A549 (cell line): ENCODE measurements around the gene CHI3L1. TPM values are rescaled to one million over a fixed set of nuclear protein-coding genes. Genes with fewer than 3 reads are reported as not detected.

Source experiments
- ATAC-seq, 2 experiments: fragments of 200-7000 bp in 1 of 2; fragments of >200 bp in 1 of 2; cut with Nextera tagmentation in 1 of 2; cut with Tn5 transposase in 1 of 2; 3 replicates each; pipeline versions ENCODE4 v1.8.0 to v1.9.1; 2018 to 2020; ENCODE audit warnings: mild to moderate bottlenecking in 1 of 2, moderate library complexity in 1 of 2
- CTCF ChIA-PET: fragments of 300-600 bp; sonication (Branson Sonifier 250); formaldehyde crosslinking; extraction: SDS; loops from one replicate; lab custom pipeline; 2021; ENCODE audit warnings: antibody characterized with exemption, inconsistent platforms; lab: Yijun Ruan, JAX
- POLR2A ChIA-PET: fragments of 350-600 bp; formaldehyde crosslinking; extraction: SDS; loops from one replicate; lab custom pipeline; 2021; ENCODE audit warnings: antibody characterized with exemption, inconsistent platforms; lab: Yijun Ruan, JAX
- DNase-seq, 2 experiments: peaks; one replicate each; pipeline versions ENCODE4 v3.0.0 to v3.0.0-alpha.2; 2011 to 2016; ENCODE audit warnings: low read depth in 1 of 2, low spot score in 1 of 2
- FAIRE-seq: peaks from 2 replicates; lab custom pipeline; 2011; peaks lifted over from hg19 to GRCh38; lab: Jason Lieb, UNC
- H3K27ac ChIP-seq, 2 experiments: fragments of >200 bp; sonication (Bioruptor Twin); formaldehyde crosslinking; 3 replicates each; pipeline ENCODE4 v1.5.1; 2016 to 2017
- H3K4me1 ChIP-seq: fragments of >200 bp; sonication (Bioruptor Twin); formaldehyde crosslinking; 3 replicates; pipeline ENCODE4 v1.6.1; 2016
- H3K4me2 ChIP-seq: fragments of >200 bp; sonication (Bioruptor Twin); formaldehyde crosslinking; 3 replicates; pipeline ENCODE4 v1.6.1; 2016
- H3K4me3 ChIP-seq: fragments of >200 bp; sonication (Bioruptor Twin); formaldehyde crosslinking; 3 replicates; pipeline ENCODE4 v1.5.1; 2016
- H3K9me3 ChIP-seq: fragments of >200 bp; sonication (Bioruptor Twin); formaldehyde crosslinking; 3 replicates; pipeline ENCODE4 v1.6.1; 2016
- BCL3 ChIP-seq: fragments of >200 bp; sonication (Bioruptor Twin); formaldehyde crosslinking; IDR thresholded peaks from 3 replicates; pipeline ENCODE4 v1.6.1; 2016
- BHLHE40 ChIP-seq: IDR thresholded peaks from 2 replicates; pipeline ENCODE4 v1.6.1; 2012; ENCODE audit warnings: low read depth, low read length, inconsistent platforms
- CBX8 ChIP-seq: fragments of 200-600 bp; sonication (generic); IDR thresholded peaks from 2 replicates; pipeline ENCODE4 v1.6.1; 2016
- CEBPB ChIP-seq, 2 experiments: fragments of >200 bp in 1 of 2; sonication (Bioruptor Twin) in 1 of 2; formaldehyde crosslinking in 1 of 2; IDR thresholded peaks; 2 replicates each; pipeline ENCODE4 v1.6.1; 2012 to 2016
- FOXS1 ChIP-seq: fragments of 250-450 bp; sonication (Bioruptor Pico); IDR thresholded peaks from 2 replicates; pipeline ENCODE4 v1.5.0; 2020; ENCODE audit warnings: mild to moderate bottlenecking, moderate library complexity
- HDAC2 ChIP-seq: fragments of 200-600 bp; sonication (generic); IDR thresholded peaks from 2 replicates; pipeline ENCODE4 v1.6.1; 2016
- HOXB5 ChIP-seq: fragments of 250-450 bp; sonication (Bioruptor Pico); IDR thresholded peaks from 2 replicates; pipeline ENCODE4 v1.5.0; 2020; ENCODE audit warnings: mild to moderate bottlenecking, moderate library complexity
- JUN ChIP-seq, 2 experiments: fragments of >200 bp; sonication (Bioruptor Twin); formaldehyde crosslinking; IDR thresholded peaks; 2 replicates in 1 of 2; 3 replicates in 1 of 2; pipeline ENCODE4 v1.6.1; 2016 to 2017
- JUNB ChIP-seq: fragments of >200 bp; sonication (Bioruptor Twin); formaldehyde crosslinking; IDR thresholded peaks from 2 replicates; pipeline ENCODE4 v1.6.1; 2016
- MAFK ChIP-seq: fragments of 450-650 bp; IDR thresholded peaks from 2 replicates; pipeline ENCODE4 v1.6.1; 2014; ENCODE audit not compliant: partially characterized antibody
- MAX ChIP-seq: IDR thresholded peaks from 2 replicates; pipeline ENCODE4 v1.6.1; 2012
- NR3C1 ChIP-seq: fragments of >200 bp; sonication (Bioruptor Twin); formaldehyde crosslinking; IDR thresholded peaks from 3 replicates; pipeline ENCODE4 v1.6.1; 2017
- RCOR1 ChIP-seq: fragments of 150-350 bp; IDR thresholded peaks from 2 replicates; pipeline ENCODE4 v1.6.1; 2014; ENCODE audit warnings: antibody characterized with exemption, low read length, low read depth
- WGBS: methylation state at CpG from one replicate; pipeline ENCODE4 v1.1.6; 2017; ENCODE audit errors: missing lambda C conversion rate; 5-methylcytosine and 5-hydroxymethylcytosine counted together
- polyA plus RNA-seq, 4 experiments: library from polyadenylated mRNA; depleted of rRNA in 3 of 4; stranded (reverse); fragments of >200 nt; fragmentation: RNase III in 1 of 4; extraction: RNeasy Plus Mini Kit Qiagen cat#74134 plus additional on column Dnase treatment in 1 of 4; gene quantifications; 2 replicates in 3 of 4; 3 replicates in 1 of 4; pipeline ENCODE4 v1.2.3, GENCODE V29; 2011 to 2017
- TF ChIP-seq, protein P1 (sequence below): fragments of 200-600 bp; sonication (generic); IDR thresholded peaks from 2 replicates; pipeline ENCODE4 v1.6.1; 2016; ENCODE audit warnings: antibody characterized with exemption, mild to moderate bottlenecking, moderate library complexity
- TF ChIP-seq, protein P2 (sequence below): fragments of 450-650 bp; IDR thresholded peaks from 2 replicates; pipeline ENCODE4 v1.6.1; 2014; ENCODE audit warnings: antibody characterized with exemption
- TF ChIP-seq, protein P3 (sequence below): fragments of >200 bp; sonication (Bioruptor Twin); formaldehyde crosslinking; IDR thresholded peaks from 3 replicates; pipeline ENCODE4 v1.5.1; 2016
- TF ChIP-seq, protein P4 (sequence below): fragments of 250-450 bp; sonication (Bioruptor Pico); IDR thresholded peaks from 2 replicates; pipeline ENCODE4 v1.5.0; 2021; ENCODE audit warnings: mild to moderate bottlenecking, moderate library complexity, borderline replicate concordance

CHI3L1 gene
- polyA plus RNA-seq, 2 of the 4 experiments (the other 2 are of a cell fraction), result 0.04 TPM; not detected in 1

GRCh38 chr1:203165800-203166161, 20.7 kb downstream of the CHI3L1 start:
- TF ChIP-seq, protein P1, sequence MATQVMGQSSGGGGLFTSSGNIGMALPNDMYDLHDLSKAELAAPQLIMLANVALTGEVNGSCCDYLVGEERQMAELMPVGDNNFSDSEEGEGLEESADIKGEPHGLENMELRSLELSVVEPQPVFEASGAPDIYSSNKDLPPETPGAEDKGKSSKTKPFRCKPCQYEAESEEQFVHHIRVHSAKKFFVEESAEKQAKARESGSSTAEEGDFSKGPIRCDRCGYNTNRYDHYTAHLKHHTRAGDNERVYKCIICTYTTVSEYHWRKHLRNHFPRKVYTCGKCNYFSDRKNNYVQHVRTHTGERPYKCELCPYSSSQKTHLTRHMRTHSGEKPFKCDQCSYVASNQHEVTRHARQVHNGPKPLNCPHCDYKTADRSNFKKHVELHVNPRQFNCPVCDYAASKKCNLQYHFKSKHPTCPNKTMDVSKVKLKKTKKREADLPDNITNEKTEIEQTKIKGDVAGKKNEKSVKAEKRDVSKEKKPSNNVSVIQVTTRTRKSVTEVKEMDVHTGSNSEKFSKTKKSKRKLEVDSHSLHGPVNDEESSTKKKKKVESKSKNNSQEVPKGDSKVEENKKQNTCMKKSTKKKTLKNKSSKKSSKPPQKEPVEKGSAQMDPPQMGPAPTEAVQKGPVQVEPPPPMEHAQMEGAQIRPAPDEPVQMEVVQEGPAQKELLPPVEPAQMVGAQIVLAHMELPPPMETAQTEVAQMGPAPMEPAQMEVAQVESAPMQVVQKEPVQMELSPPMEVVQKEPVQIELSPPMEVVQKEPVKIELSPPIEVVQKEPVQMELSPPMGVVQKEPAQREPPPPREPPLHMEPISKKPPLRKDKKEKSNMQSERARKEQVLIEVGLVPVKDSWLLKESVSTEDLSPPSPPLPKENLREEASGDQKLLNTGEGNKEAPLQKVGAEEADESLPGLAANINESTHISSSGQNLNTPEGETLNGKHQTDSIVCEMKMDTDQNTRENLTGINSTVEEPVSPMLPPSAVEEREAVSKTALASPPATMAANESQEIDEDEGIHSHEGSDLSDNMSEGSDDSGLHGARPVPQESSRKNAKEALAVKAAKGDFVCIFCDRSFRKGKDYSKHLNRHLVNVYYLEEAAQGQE, result no peak
- TF ChIP-seq JUNB (no peak), RCOR1 (no peak), HDAC2 (no peak), BHLHE40 (no peak)
- DNase-seq (no peak), ATAC-seq (no peak), FAIRE-seq (no peak)
- Histone ChIP-seq H3K27ac (no peak overlapping the region), H3K4me3 (no peak overlapping the region), H3K4me1 (no peaks in the 10 kb centered on the region), H3K9me3 (no peaks in the 10 kb centered on the region), H3K4me2 (no peak overlapping the region)
- ChIA-PET CTCF (interaction anchor here (0.7 to 6.6 kb wide), 7 partner anchors 12 to 127 kb away, joined by 3 to 30 read pairs (median 5); no protein-coding TSS in a partner anchor), POLR2A (no interaction called here)
- WGBS, result 87% methylated on average over 7 of the region's 8 CpGs

DNA sequence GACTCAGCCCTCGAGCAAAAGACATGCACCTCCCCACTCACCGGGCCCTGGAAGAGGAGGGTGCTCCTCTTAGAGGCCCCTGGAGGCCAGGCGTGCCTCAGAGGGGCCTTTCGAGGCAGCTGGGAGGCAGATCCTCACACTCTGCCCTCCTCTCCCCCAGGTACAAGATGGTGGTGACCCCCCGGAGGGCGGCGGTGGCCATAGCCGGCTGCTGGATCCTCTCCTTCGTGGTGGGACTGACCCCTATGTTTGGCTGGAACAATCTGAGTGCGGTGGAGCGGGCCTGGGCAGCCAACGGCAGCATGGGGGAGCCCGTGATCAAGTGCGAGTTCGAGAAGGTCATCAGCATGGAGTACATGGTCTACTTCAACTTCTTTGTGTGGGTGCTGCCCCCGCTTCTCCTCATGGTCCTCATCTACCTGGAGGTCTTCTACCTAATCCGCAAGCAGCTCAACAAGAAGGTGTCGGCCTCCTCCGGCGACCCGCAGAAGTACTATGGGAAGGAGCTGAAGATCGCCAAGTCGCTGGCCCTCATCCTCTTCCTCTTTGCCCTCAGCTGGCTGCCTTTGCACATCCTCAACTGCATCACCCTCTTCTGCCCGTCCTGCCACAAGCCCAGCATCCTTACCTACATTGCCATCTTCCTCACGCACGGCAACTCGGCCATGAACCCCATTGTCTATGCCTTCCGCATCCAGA, 21.3 kb downstream of the CHI3L1 start:
- TF ChIP-seq, protein P2, sequence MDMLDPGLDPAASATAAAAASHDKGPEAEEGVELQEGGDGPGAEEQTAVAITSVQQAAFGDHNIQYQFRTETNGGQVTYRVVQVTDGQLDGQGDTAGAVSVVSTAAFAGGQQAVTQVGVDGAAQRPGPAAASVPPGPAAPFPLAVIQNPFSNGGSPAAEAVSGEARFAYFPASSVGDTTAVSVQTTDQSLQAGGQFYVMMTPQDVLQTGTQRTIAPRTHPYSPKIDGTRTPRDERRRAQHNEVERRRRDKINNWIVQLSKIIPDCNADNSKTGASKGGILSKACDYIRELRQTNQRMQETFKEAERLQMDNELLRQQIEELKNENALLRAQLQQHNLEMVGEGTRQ, result no peak
- no peak for TF ChIP-seq BHLHE40
- ChIA-PET POLR2A (no interaction called here), CTCF (interaction anchor here (0.9 to 7.3 kb wide), 7 partner anchors 7 to 125 kb away, joined by 3 to 44 read pairs (median 18); no protein-coding TSS in a partner anchor)
- no peak overlapping the region for H3K4me3 ChIP-seq
- no peaks in the 10 kb centered on the region for H3K4me1 ChIP-seq
- DNase-seq (no peak), FAIRE-seq (no peak), ATAC-seq (no peak)
- WGBS, result 72% methylated on average over 28 of the region's 28 CpGs
- H3K27ac ChIP-seq, result no peak overlapping the region
- H3K4me2 ChIP-seq, result no peak overlapping the region
- H3K9me3 ChIP-seq, result no peaks in the 10 kb centered on the region

DNA sequence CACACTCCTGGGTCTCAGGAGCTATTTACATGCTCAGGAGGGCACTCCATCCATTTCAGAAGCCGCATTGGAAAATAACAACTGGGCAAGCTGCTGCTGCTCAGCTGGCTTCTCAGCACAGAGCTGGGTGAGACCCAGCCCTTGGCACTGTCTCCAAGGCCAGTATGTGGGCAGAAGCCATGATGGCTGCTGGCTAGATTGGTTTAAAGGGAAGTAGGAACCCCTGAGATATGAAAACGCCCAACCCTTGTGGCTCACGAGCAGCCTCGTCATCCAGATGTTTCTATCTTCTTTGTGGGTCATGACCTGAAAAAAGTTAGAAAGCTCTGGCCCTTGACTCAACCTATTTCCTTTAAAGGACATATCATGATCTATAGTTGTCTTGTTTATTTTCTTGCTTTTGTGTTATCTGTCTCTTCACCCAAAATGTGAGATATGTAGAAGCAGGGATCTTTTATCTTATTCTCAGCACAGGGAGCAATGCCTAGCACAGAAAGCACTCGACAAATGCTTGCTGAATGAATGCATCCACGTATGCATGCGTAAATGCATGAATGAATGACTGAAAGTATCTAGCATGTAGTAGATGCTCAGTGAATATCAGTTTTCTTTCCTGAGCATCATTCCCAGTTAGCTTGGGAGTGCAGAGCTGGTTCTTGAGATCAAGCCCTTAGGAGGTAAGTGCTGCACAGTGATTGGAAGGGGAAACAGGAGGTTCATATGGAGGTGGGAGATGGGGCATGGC, 22.4 kb downstream of the CHI3L1 start:
- no peak for DNase-seq
- no peak for FAIRE-seq
- ChIA-PET POLR2A (no interaction called here), CTCF (interaction anchor here (1.1 to 7.3 kb wide), 8 partner anchors 8 to 124 kb away, joined by 3 to 44 read pairs (median 10); partner anchors contain the start of gene MYBPH)
- no peaks in the 10 kb centered on the region for H3K4me1 ChIP-seq
- 33% methylated on average over 7 of the region's 7 CpGs for WGBS
- H3K9me3 ChIP-seq, result no peaks in the 10 kb centered on the region; the same call in 2 of the 3 replicates
- no peak overlapping the region for H3K27ac ChIP-seq
- H3K4me3 ChIP-seq, result no peak overlapping the region
- no peak for ATAC-seq
- H3K4me2 ChIP-seq, result no peak overlapping the region
- TF ChIP-seq BCL3 (no peak), JUN (IDR thresholded peaks at IDR 0.05) (no peak), CBX8 (no peak), HOXB5 (CRISPR knock-in tag) (no peak), CEBPB (IDR thresholded peaks at IDR 0.05) (no peak), MAFK (no peak), MAX (no peak), FOXS1 (CRISPR knock-in tag) (no peak), NR3C1 (no peak)
- TF ChIP-seq, protein P1, result no peak
- TF ChIP-seq, protein P3, sequence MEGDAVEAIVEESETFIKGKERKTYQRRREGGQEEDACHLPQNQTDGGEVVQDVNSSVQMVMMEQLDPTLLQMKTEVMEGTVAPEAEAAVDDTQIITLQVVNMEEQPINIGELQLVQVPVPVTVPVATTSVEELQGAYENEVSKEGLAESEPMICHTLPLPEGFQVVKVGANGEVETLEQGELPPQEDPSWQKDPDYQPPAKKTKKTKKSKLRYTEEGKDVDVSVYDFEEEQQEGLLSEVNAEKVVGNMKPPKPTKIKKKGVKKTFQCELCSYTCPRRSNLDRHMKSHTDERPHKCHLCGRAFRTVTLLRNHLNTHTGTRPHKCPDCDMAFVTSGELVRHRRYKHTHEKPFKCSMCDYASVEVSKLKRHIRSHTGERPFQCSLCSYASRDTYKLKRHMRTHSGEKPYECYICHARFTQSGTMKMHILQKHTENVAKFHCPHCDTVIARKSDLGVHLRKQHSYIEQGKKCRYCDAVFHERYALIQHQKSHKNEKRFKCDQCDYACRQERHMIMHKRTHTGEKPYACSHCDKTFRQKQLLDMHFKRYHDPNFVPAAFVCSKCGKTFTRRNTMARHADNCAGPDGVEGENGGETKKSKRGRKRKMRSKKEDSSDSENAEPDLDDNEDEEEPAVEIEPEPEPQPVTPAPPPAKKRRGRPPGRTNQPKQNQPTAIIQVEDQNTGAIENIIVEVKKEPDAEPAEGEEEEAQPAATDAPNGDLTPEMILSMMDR, result no peak
- TF ChIP-seq, protein P4, sequence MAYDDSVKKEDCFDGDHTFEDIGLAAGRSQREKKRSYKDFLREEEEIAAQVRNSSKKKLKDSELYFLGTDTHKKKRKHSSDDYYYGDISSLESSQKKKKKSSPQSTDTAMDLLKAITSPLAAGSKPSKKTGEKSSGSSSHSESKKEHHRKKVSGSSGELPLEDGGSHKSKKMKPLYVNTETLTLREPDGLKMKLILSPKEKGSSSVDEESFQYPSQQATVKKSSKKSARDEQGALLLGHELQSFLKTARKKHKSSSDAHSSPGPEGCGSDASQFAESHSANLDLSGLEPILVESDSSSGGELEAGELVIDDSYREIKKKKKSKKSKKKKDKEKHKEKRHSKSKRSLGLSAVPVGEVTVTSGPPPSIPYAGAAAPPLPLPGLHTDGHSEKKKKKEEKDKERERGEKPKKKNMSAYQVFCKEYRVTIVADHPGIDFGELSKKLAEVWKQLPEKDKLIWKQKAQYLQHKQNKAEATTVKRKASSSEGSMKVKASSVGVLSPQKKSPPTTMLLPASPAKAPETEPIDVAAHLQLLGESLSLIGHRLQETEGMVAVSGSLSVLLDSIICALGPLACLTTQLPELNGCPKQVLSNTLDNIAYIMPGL, result no peak
